ENCODE measurements around the gene BANP. TPM values are rescaled to one million over a fixed set of nuclear protein-coding genes. Genes with fewer than 3 reads are reported as not detected.
"Not testable (repeated sequence)": the region's sequence is repeated elsewhere in the genome, so short reads cannot be mapped to it uniquely, and the experiment has no call there.

Gene BANP
- total RNA-seq, 2 donors from 2014 or later: 35.8 to 39.8 TPM

DNA sequence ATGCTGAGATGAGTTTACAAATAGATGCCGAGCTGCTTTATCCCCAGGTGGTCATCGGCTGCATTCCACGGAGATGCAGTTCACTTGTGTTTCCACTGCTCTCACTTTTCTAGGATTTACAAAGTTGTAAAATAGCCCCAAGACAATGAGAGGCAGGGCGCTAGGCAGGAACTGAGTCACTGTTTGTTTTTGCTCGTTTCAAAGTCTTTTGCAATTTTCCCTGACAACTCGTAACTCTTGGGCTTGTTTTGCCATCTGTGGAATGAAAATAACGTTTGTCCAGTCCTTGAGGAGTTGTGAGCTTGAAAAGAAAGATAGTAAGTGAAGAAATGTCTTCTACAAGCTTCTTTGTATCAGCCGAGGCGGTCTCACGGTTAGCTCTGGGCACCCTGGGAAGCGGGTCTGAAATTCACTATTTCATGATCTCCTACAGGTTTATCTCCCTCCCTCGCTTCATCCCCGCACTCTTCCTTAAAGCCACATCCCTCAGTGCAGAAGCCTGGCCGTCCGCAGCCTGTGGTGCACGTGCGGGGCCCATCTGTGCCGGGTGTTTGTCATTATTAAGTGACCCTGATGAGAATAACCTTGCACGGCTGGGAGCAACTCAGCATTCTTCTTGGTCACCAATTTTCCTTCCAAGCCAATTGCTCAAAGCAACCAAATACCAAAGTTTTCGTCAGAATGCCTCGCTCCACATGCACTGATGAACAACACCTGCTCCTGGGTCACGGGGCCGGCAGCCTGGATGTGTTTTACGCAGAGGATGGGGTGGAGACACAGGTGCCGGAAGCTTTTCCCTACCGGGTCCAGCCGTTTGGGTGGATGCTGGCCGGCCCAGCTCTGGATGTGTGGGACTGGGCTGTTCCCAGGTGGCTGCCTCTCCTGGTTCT, 167.9 kb downstream of the BANP start:
- DNase-seq; H3K27ac Mint-ChIP-seq; H3K9me3 Mint-ChIP-seq; H3K36me3 Mint-ChIP-seq (ENCODE audit: insufficient read depth in 2 of 2); H3K4me3 Mint-ChIP-seq; H3K4me1 Mint-ChIP-seq (ENCODE audit: low read depth); H3K27me3 Mint-ChIP-seq (ENCODE audit: low read depth); ATAC-seq (replicated peaks in 1 of 2): not testable (repeated sequence)

DNA sequence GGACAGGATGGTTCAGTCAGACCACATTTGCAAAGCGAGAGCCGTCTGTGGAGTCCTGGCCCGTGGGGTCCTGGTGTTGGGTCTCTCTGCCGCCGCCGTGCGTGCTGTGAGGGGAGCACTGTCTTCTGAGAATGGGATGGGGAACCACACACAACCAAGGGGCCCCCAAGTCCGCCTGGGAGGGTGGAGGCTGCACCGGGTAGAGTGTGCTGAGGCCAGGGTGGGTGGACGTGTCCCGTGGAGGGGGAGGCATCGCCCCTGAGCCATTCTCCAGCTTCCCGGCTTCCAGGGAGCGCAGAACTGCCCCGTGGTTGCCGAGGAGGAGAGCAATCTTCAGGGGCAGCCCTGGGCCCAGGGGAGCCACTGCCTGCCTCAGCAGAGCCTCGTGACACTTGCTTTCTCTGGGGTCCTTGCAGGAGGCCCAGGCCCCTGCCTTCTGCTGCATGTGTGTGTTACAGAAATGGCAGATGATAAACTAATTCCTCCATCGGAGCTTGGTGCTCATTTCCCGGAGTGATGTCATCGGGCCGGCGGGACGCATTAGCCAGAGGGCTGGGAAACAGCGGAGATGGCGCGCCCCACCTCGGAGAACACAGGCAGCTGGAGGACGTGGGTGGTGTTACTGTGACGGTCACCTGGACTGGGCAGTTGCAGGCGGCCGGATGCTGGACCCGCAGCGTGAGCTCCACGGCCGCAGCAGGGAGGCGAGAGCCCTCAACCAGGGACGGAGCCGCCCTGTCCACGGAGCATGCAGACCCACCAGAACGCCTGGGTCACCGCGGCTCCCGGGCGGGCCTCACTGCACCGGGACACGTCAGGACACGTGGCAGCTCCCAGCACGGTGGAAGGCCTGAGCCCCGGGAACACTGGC, 168.9 kb downstream of the BANP start:
- H3K4me3 Mint-ChIP-seq; DNase-seq; H3K4me1 Mint-ChIP-seq (ENCODE audit: low read depth); H3K27ac Mint-ChIP-seq; ATAC-seq (replicated peaks in 1 of 2); H3K36me3 Mint-ChIP-seq (ENCODE audit: insufficient read depth in 2 of 2); H3K27me3 Mint-ChIP-seq (ENCODE audit: low read depth); H3K9me3 Mint-ChIP-seq: not testable (repeated sequence)

DNA sequence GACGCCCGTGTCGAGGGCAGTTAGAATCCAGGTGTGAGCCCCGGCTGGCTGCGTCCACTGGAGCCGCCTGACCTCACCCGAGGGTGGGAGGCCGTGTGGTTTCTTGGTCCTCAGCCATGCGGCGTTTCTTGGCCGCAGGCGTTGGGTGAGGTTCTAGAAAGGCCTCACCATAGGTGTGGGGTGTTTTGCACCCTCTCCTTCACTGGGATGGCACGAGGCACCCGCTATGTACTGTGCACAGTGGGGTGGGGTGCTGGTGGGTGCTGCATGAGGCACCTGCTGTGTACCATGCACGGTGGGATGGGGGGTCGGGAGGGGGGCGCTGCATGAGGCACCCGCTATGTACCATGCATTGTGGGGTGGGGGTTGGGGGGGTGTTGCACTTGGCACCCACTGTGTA, 169.6 kb downstream of the BANP start:
- Mint-ChIP-seq H3K4me3 (no peak overlapping the region), H3K27ac (no peak overlapping the region), H3K9me3 (peaks cover 0 to 1% of the 10 kb centered on the region in 2 donors), H3K27me3 (ENCODE audit: low read depth) (peaks cover 5% of the 10 kb centered on the region), H3K4me1 (ENCODE audit: low read depth) (no peaks in the 10 kb centered on the region), H3K36me3 (ENCODE audit: insufficient read depth in 2 of 2) (no peaks in the 10 kb centered on the region)
- DNase-seq (no peak), ATAC-seq (replicated peaks in 1 of 2) (no peak)

- DNase-seq; H3K9me3 Mint-ChIP-seq; H3K36me3 Mint-ChIP-seq (ENCODE audit: insufficient read depth in 2 of 2); H3K27me3 Mint-ChIP-seq (ENCODE audit: low read depth); ATAC-seq (replicated peaks in 1 of 2); H3K4me1 Mint-ChIP-seq (ENCODE audit: low read depth); H3K27ac Mint-ChIP-seq; H3K4me3 Mint-ChIP-seq: not testable (repeated sequence)
These were observed 170.2 kb downstream of the BANP start for GRCh38 chr16:88121391-88121790.

DNA sequence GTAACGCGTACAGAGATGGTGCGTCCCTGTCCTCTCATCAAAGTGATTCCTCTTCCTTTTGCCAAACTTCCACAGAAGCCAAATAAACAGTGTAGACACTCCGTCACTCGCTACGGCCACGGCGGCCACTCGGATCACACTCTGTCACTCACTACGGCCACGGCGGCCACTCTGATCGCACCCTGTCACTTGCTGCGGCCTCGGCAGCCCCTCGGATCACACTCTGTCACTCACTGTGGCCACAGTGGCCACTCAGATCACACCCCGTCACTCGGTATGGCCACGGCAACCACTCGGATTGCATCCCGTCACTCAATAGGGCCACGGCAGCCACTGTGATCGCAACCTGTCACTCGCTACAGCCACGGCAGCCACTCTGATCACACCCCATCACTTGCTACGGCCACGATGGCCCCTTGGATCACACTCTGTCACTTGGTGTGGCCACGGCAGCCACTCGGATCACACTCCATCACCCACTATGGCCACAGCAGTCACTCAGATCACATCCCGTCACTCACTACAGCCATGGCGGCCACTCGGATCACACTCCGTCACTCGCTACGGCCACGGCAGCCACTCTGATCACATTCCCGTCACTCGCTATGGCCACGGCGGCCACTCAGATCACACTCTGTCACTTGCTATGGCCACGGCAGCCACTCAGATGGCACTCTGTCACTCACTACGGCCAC, 170.8 kb downstream of the BANP start:
- H3K9me3 Mint-ChIP-seq: peaks cover 0 to 1% of the 10 kb centered on the region in 2 donors
- ATAC-seq (replicated peaks in 1 of 2) (no peak), DNase-seq (no peak)
- no peak overlapping the region for H3K27ac Mint-ChIP-seq
- H3K27me3 Mint-ChIP-seq (ENCODE audit: low read depth): peaks cover 5% of the 10 kb centered on the region
- H3K4me1 Mint-ChIP-seq (ENCODE audit: low read depth): no peaks in the 10 kb centered on the region
- H3K36me3 Mint-ChIP-seq (ENCODE audit: insufficient read depth in 2 of 2): no peaks in the 10 kb centered on the region
- no peak overlapping the region for H3K4me3 Mint-ChIP-seq

Other genes starting within 250 kb of the BANP start
- 100 to 1,000 TPM in 1 of 2 donors, 10 to 100 TPM in 1; 85.5 to 108 TPM for gene KLHDC4, start 185.4 kb upstream of the BANP start, total RNA-seq
- 100 to 1,000 TPM; 463 to 508 TPM for gene SLC7A5, start 81.9 kb upstream of the BANP start, total RNA-seq
- gene CA5A, start 14.9 kb upstream of the BANP start, total RNA-seq: under 1 TPM in 1 of 2 donors, not detected in 1; 0.22 TPM